K562 (cell line): ENCODE measurements around the gene CEP290. TPM values are rescaled to one million over a fixed set of nuclear protein-coding genes. Genes with fewer than 3 reads are reported as not detected.

Experiments
- ATAC-seq: fragments of 200-7000 bp; cut with Tn5 transposase; 3 replicates; pipeline ENCODE4 v1.9.1; 2020; ENCODE audit warnings: moderate library complexity
- BruUV-seq: library from RNA; stranded (reverse); fragments of 400-500 nt; replicated peaks from 2 replicates; lab custom pipeline; 2021; lab: Mats Ljungman, UMichigan
- CTCF ChIA-PET: fragments of 300-600 bp; formaldehyde crosslinking; extraction: SDS; loops from one replicate; lab custom pipeline; 2021; ENCODE audit warnings: low intra/inter-chr PET ratio; lab: Yijun Ruan, JAX
- POLR2A ChIA-PET: fragments of 300-600, 350-650 bp; sonication (Branson Sonifier 250); formaldehyde crosslinking; extraction: SDS; loops from one replicate; lab custom pipeline; 2021; ENCODE audit warnings: antibody characterized with exemption, inconsistent platforms; lab: Yijun Ruan, JAX
- DNase-seq, 4 experiments: peaks; one replicate each; pipeline versions ENCODE4 v3.0.0 to v3.0.0-alpha.2; 2011 to 2018; ENCODE audit warnings: low spot score in 3 of 4, mixed read lengths in 3 of 4; ENCODE audit errors: extremely low read depth in 1 of 4
- FAIRE-seq: peaks from 2 replicates; lab custom pipeline; 2011; peaks lifted over from hg19 to GRCh38; lab: Jason Lieb, UNC
- H2AFZ ChIP-seq: 2 replicates; pipeline ENCODE4 v1.6.0; 2011; ENCODE audit warnings: low read depth, low read length, control low read depth, inconsistent platforms
- H3K27ac ChIP-seq: fragments of 200-600 bp; 3 replicates; pipeline ENCODE4 v1.8.0; 2011; ENCODE audit warnings: low read depth, mild to moderate bottlenecking, control low read depth, inconsistent platforms, low read length, moderate library complexity, mixed read lengths; ENCODE audit errors: extremely low read depth
- H3K27me3 ChIP-seq, 2 experiments: fragments of 300-600 bp in 1 of 2; 2 replicates in 1 of 2; 3 replicates in 1 of 2; pipeline versions ENCODE4 v1.6.0 to v1.8.0; 2011; ENCODE audit warnings: inconsistent platforms in 2 of 2, low read length in 2 of 2, mild to moderate bottlenecking in 1 of 2, mixed read lengths in 1 of 2, moderate library complexity in 1 of 2; ENCODE audit not compliant: control insufficient read depth in 2 of 2, insufficient read depth in 2 of 2
- H3K36me3 ChIP-seq: fragments of 300-600 bp; 3 replicates; pipeline ENCODE4 v1.8.0; 2011; ENCODE audit warnings: mild to moderate bottlenecking, low read length, inconsistent platforms; ENCODE audit not compliant: control insufficient read depth, insufficient read depth
- H3K4me1 ChIP-seq, 2 experiments: fragments of 200-600 bp in 1 of 2; replicated peaks in 1 of 2; 2 replicates in 1 of 2; 3 replicates in 1 of 2; pipeline versions ENCODE4 v1.5.1 to v1.8.0; 2011; ENCODE audit warnings: inconsistent platforms in 2 of 2, low read length in 2 of 2, mild to moderate bottlenecking in 1 of 2, mixed read lengths in 1 of 2, moderate library complexity in 1 of 2; ENCODE audit not compliant: control insufficient read depth in 2 of 2, insufficient read depth in 2 of 2
- H3K4me2 ChIP-seq: 2 replicates; pipeline ENCODE4 v1.6.1; 2011; ENCODE audit warnings: low read length, control low read depth, inconsistent platforms, mixed read lengths; ENCODE audit not compliant: insufficient read depth
- H3K4me3 ChIP-seq: fragments of 200-600 bp; sonication (generic), shearing (Covaris generic); 2 replicates; pipeline ENCODE4 v1.5.1; 2016; ENCODE audit warnings: control low read depth, inconsistent platforms
- H3K79me2 ChIP-seq: fragments of 200-600 bp; 3 replicates; pipeline ENCODE4 v1.8.0; 2011; ENCODE audit warnings: low read length, inconsistent platforms; ENCODE audit not compliant: control insufficient read depth, insufficient read depth
- H3K9ac ChIP-seq, 2 experiments: 2 replicates each; pipeline versions ENCODE4 v1.6.0 to v1.6.1; 2011; ENCODE audit warnings: low read depth in 2 of 2, low read length in 2 of 2, control low read depth in 1 of 2, inconsistent platforms in 1 of 2, mild to moderate bottlenecking in 1 of 2, mixed read lengths in 1 of 2; ENCODE audit not compliant: insufficient read depth in 1 of 2
- H3K9me1 ChIP-seq: one replicate; pipeline ENCODE4 v1.6.0; 2011; ENCODE audit warnings: inconsistent platforms, mild to moderate bottlenecking, low read length, moderate library complexity; ENCODE audit not compliant: control insufficient read depth, insufficient read depth
- H3K9me3 ChIP-seq: replicated peaks from 2 replicates; pipeline ENCODE4 v1.5.1; 2011; ENCODE audit warnings: low read depth, low read length, inconsistent platforms; ENCODE audit not compliant: control insufficient read depth, insufficient read depth
- H4K20me1 ChIP-seq: replicated peaks from 2 replicates; pipeline ENCODE4 v1.6.1; 2011; ENCODE audit warnings: low read length, inconsistent platforms, mixed read lengths; ENCODE audit not compliant: control insufficient read depth, insufficient read depth
- BRCA1 ChIP-seq, 2 experiments: fragments of 450-650 bp in 1 of 2; sonication (generic) in 1 of 2; formaldehyde crosslinking in 1 of 2; IDR thresholded peaks; 2 replicates each; pipeline versions ENCODE4 v1.5.0 to v1.6.1; 2017 to 2020; ENCODE audit warnings: mild to moderate bottlenecking in 1 of 2, missing genetic modification reagents in 1 of 2
- CBFA2T3 ChIP-seq: fragments of 450-650 bp; IDR thresholded peaks from 2 replicates; pipeline ENCODE4 v1.6.1; 2017
- CHD1 ChIP-seq: fragments of 200-600 bp; sonication (generic); IDR thresholded peaks from one replicate; pipeline ENCODE4 v1.6.1; 2012; ENCODE audit warnings: mild to moderate bottlenecking, moderate library complexity, low read length, inconsistent platforms
- GABPB1 ChIP-seq: sonication (generic); formaldehyde crosslinking; IDR thresholded peaks from 2 replicates; pipeline ENCODE4 v1.8.0; 2022; ENCODE audit warnings: mild to moderate bottlenecking, missing genetic modification reagents
- HMG20B ChIP-seq: fragments of 250-450 bp; sonication (Bioruptor Pico); IDR thresholded peaks from 2 replicates; pipeline ENCODE4 v1.5.0; 2021; ENCODE audit warnings: mild to moderate bottlenecking
- KLF1 ChIP-seq: fragments of 450-650 bp; IDR thresholded peaks from 2 replicates; pipeline ENCODE4 v1.6.1; 2016; ENCODE audit warnings: missing genetic modification characterization, missing compliant biosample characterization
- MAFF ChIP-seq: IDR thresholded peaks from 2 replicates; pipeline ENCODE4 v1.6.1; 2012; ENCODE audit warnings: low read length, improper control_type of control experiment
- MCM5 ChIP-seq: fragments of 450-650 bp; IDR thresholded peaks from 2 replicates; pipeline ENCODE4 v1.6.1; 2016; ENCODE audit warnings: low read depth
- MYC ChIP-seq, 2 experiments: fragments of 250-450 bp in 1 of 2; sonication (Bioruptor Pico) in 1 of 2; IDR thresholded peaks; 2 replicates each; pipeline versions ENCODE4 v1.5.1 to v1.6.1; 2012 to 2021; ENCODE audit warnings: low read depth in 2 of 2, borderline replicate concordance in 1 of 2, improper control_type of control experiment in 1 of 2, low read length in 1 of 2, mild to moderate bottlenecking in 1 of 2, moderate library complexity in 1 of 2
- PCBP1 ChIP-seq: fragments of 200-400 bp; formaldehyde crosslinking; IDR thresholded peaks from 2 replicates; pipeline ENCODE4 v1.6.1; 2018; ENCODE audit warnings: mild to moderate bottlenecking, low read depth, low read length; ENCODE audit not compliant: poor library complexity, severe bottlenecking
- PHF20 ChIP-seq: fragments of 450-650 bp; IDR thresholded peaks from 2 replicates; pipeline ENCODE4 v1.6.1; 2018; ENCODE audit not compliant: partially characterized antibody
- SP2 ChIP-seq: IDR thresholded peaks from 2 replicates; pipeline ENCODE4 v1.6.1; 2011; ENCODE audit warnings: mild to moderate bottlenecking, low read depth, low read length, moderate library complexity; ENCODE audit not compliant: poor library complexity, severe bottlenecking; ENCODE audit errors: extremely low read depth
- ZNF146 ChIP-seq: IDR thresholded peaks from one replicate; pipeline ENCODE4 v1.6.1; 2018; ENCODE audit warnings: missing compliant biosample characterization; ENCODE audit not compliant: unreplicated experiment
- ZNF639 ChIP-seq, 2 experiments: fragments of 200-800 bp in 1 of 2; sonication (Bioruptor generic) in 1 of 2; sonication (generic) in 1 of 2; formaldehyde crosslinking in 1 of 2; IDR thresholded peaks in 1 of 2; conservative IDR thresholded peaks in 1 of 2; 2 replicates each; pipeline versions ENCODE4 v1.5.0 to v1.6.1; 2016 to 2020; ENCODE audit warnings: missing compliant biosample characterization in 1 of 2, missing genetic modification characterization in 1 of 2, missing genetic modification reagents in 1 of 2
- WGBS: fragments of 100-300 bp; shearing (Covaris generic); methylation state at CpG from one replicate; pipeline ENCODE4 v1.1.6; 2016; ENCODE audit warnings: low coverage, mixed read lengths; ENCODE audit not compliant: insufficient coverage; ENCODE audit errors: missing lambda C conversion rate; 5-methylcytosine and 5-hydroxymethylcytosine counted together
- in situ Hi-C: fragments of 300-500 bp; cut with MboI; formaldehyde crosslinking; loops from 4 replicates; pipeline ENCODE4 v1.15.0; 2018; ENCODE audit warnings: inconsistent platforms, mixed read lengths
- intact Hi-C: fragments of 100-400 bp; cut with micrococcal nuclease; formaldehyde crosslinking; loops from 2 replicates; pipeline ENCODE4 v1.14.2; 2022
- polyA plus RNA-seq, 8 experiments: library from polyadenylated mRNA; depleted of rRNA in 4 of 8; stranded (reverse) in 5 of 8; unstranded in 3 of 8; fragments of >200 nt; fragmentation: Nextera tagmentation in 2 of 8; fragmentation: Illumina TruSeq in 1 of 8; extraction: Ambion mirVana in 2 of 8; extraction: Trizol in 1 of 8; gene quantifications; 2 replicates each; pipeline versions ENCODE4 v1.2.1 to v1.2.3, GENCODE V29; 2011 to 2014; ENCODE audit warnings: inconsistent platforms in 1 of 8, missing spikeins in 1 of 8
- total RNA-seq, 7 experiments: library from RNA; depleted of rRNA in 6 of 7; stranded (reverse); fragments of >200 nt in 6 of 7; fragmentation: Illumina TruSeq in 2 of 7; extraction: Trizol in 2 of 7; gene quantifications; 2 replicates each; pipeline versions ENCODE4 v1.2.1 to v1.2.3, GENCODE V29; 2011 to 2021; ENCODE audit warnings: low replicate concordance in 1 of 7

Gene CEP290
- total and polyA plus RNA-seq, 9 of the 15 experiments (the other 6 are each of a cell fraction or from before 2014, with no cell fraction given), result 7.2 to 19.4 (median 18.1) TPM

- Histone ChIP-seq H4K20me1 (no peaks in the 10 kb centered on the region), H3K9ac (no peak overlapping the region), H3K36me3 (peaks cover 8% of the 10 kb centered on the region; the same call in 2 of the 3 replicates), H3K4me2 (no peak overlapping the region), H3K4me3 (no peak overlapping the region), H3K4me1 (no peaks in the 10 kb centered on the region), H3K27me3 (no peaks in the 10 kb centered on the region), H3K79me2 (no peaks in the 10 kb centered on the region), H3K27ac (no peak overlapping the region), H2AFZ (no peak overlapping the region), H3K9me1 (no peaks in the 10 kb centered on the region), H3K9me3 (no peaks in the 10 kb centered on the region)
- DNase-seq (no peak), ATAC-seq (no peak), FAIRE-seq (no peak)
- CTCF ChIA-PET, result no interaction called here
- POLR2A ChIA-PET, result no interaction called here
- in situ Hi-C loops (no loop called here), intact Hi-C loops (no loop called here)
- no TSS peak for BruUV-seq
- TF ChIP-seq KLF1 (tag) (no peak), CHD1 (no peak), PCBP1 (no peak), CBFA2T3 (no peak)
- 77% methylated on average over 3 of the region's 3 CpGs for WGBS
Measured at GRCh38 chr12:88184196-88184595, 42.3 kb upstream of the CEP290 start.

GRCh38 chr12:88182416-88182815 is 40.5 kb upstream of the CEP290 start:
- ChIA-PET POLR2A (no interaction called here), CTCF (no interaction called here)
- Histone ChIP-seq H3K27ac (no peak overlapping the region), H3K9ac (no peak overlapping the region), H3K9me1 (no peaks in the 10 kb centered on the region), H3K9me3 (no peaks in the 10 kb centered on the region), H3K4me3 (no peak overlapping the region), H3K36me3 (peaks cover 15% of the 10 kb centered on the region; the same call in 2 of the 3 replicates), H4K20me1 (no peaks in the 10 kb centered on the region), H2AFZ (no peak overlapping the region), H3K4me2 (no peak overlapping the region), H3K4me1 (no peaks in the 10 kb centered on the region), H3K79me2 (no peaks in the 10 kb centered on the region), H3K27me3 (no peaks in the 10 kb centered on the region)
- FAIRE-seq (no peak), ATAC-seq (no peak), DNase-seq (no peak)
- in situ Hi-C loops, result no loop called here
- no TSS peak for BruUV-seq
- intact Hi-C loops, result no loop called here
- 88% methylated on average over 3 of the region's 3 CpGs for WGBS
- TF ChIP-seq ZNF639 (CRISPR knock-in tag; conservative IDR thresholded peaks at IDR 0.05 in 1 of 2, IDR thresholded peaks at IDR 0.05 in 1 of 2) (no peak), MCM5 (no peak), BRCA1 (IDR thresholded peaks at IDR 0.05) (no peak), BRCA1 (CRISPR knock-in tag; IDR thresholded peaks at IDR 0.05) (no peak), HMG20B (CRISPR knock-in tag) (no peak), GABPB1 (CRISPR knock-in tag) (no peak), ZNF146 (CRISPR knock-in tag) (no peak), MAFF (no peak), PHF20 (no peak), SP2 (no peak), PCBP1 (no peak), MYC (IDR thresholded peaks at IDR 0.05; ENCODE audit: low read depth, low read length) (no peak), MYC (CRISPR knock-in tag; IDR thresholded peaks at IDR 0.05; ENCODE audit: borderline replicate concordance, low read depth) (no peak)
